Adrenal gland (tissue), 5 donors: ENCODE measurements around the gene DCC.

Experiments used
- CTCF ChIP-seq, 6 experiments: fragments of 450-650 bp in 4 of 6; fragments of 200-600 bp in 2 of 6; sonication (generic) in 1 of 6; IDR thresholded peaks; 1 replicate in 5 of 6; 2 replicates in 1 of 6; pipeline versions ENCODE4 v1.5.1 to v1.8.0; 2016 to 2021; ENCODE audit warnings: antibody characterized with exemption in 6 of 6, mild to moderate bottlenecking in 2 of 6, moderate library complexity in 1 of 6
- POLR2A ChIP-seq, 2 donors: fragments of 450-650 bp; IDR thresholded peaks; one replicate each; pipeline ENCODE4 v1.6.1; 2017; ENCODE audit warnings: antibody characterized with exemption in 2 of 2, mild to moderate bottlenecking in 2 of 2, moderate library complexity in 1 of 2
- donor health status: DM: no; HTN: no; CAD: no.

- no peak for TF ChIP-seq CTCF (IDR thresholded peaks at IDR 0.05)
- no peak for TF ChIP-seq POLR2A (IDR thresholded peaks at IDR 0.05)
These were observed 1020.8 kb downstream of the DCC start for GRCh38 chr18:53360501-53361443.
